Cardiac fibroblast (primary cell): ENCODE measurements around the gene HDAC4.

Source experiments
- DNase-seq, 2 donors: peaks; one replicate each; pipeline versions ENCODE4 v3.0.0 to v3.0.0-alpha.2; 2010; ENCODE audit warnings: low read depth in 2 of 2
- H3K4me3 ChIP-seq, 2 donors: replicated peaks in 1 of 2; 1 replicate in 1 of 2; 2 replicates in 1 of 2; pipeline ENCODE4 v1.5.1; 2011; ENCODE audit warnings: low read depth in 2 of 2, low read length in 2 of 2, mild to moderate bottlenecking in 2 of 2, moderate library complexity in 1 of 2
- TF ChIP-seq, protein P1 (sequence below): IDR thresholded peaks from one replicate; pipeline ENCODE4 v1.5.1; 2011; ENCODE audit warnings: low read depth, mild to moderate bottlenecking, low read length, inconsistent platforms

Gene HDAC4

DNA sequence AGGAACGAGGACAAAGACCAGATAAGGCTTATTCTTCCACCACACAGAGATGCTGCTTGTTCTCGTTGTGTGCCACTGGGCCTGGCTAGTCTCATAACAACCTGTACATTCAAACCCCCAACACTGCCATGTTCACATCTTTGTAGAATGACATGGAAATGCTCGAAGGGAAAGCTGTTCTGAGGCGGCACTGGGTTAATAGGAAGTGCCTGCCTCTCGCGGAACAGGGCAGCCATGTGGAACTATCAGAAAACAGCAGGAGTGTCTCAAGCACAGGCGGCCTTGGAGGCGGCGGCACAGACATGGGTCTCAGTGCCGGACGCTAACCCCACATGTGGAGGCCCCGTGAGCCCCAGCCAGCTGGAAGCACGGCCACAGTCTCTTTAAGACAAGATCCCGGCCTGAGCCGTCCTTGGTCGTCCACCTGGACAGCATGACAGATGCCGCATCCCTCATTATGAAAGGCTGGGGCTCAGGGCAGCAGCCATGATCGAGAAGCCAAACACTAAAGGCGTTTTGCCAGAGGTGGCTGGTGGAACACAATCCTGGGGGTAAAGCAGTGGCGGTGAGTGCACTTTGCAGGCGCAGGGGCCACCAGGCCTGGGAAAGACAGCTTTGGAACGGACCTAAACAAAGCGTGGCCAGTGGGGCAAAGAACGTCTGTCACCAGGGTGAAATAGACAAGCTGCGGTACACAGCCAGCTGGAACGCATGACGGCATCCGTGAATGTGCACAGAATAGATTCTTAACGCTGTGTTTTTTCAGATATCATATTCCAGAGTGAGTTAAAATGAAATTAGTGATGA lies 161.0 kb downstream of the HDAC4 start:
- DNase-seq: peak in 1 of 2 donors; percentile 36
- TF ChIP-seq, protein P1, sequence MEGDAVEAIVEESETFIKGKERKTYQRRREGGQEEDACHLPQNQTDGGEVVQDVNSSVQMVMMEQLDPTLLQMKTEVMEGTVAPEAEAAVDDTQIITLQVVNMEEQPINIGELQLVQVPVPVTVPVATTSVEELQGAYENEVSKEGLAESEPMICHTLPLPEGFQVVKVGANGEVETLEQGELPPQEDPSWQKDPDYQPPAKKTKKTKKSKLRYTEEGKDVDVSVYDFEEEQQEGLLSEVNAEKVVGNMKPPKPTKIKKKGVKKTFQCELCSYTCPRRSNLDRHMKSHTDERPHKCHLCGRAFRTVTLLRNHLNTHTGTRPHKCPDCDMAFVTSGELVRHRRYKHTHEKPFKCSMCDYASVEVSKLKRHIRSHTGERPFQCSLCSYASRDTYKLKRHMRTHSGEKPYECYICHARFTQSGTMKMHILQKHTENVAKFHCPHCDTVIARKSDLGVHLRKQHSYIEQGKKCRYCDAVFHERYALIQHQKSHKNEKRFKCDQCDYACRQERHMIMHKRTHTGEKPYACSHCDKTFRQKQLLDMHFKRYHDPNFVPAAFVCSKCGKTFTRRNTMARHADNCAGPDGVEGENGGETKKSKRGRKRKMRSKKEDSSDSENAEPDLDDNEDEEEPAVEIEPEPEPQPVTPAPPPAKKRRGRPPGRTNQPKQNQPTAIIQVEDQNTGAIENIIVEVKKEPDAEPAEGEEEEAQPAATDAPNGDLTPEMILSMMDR: no peak
- no peak overlapping the region for H3K4me3 ChIP-seq

DNA sequence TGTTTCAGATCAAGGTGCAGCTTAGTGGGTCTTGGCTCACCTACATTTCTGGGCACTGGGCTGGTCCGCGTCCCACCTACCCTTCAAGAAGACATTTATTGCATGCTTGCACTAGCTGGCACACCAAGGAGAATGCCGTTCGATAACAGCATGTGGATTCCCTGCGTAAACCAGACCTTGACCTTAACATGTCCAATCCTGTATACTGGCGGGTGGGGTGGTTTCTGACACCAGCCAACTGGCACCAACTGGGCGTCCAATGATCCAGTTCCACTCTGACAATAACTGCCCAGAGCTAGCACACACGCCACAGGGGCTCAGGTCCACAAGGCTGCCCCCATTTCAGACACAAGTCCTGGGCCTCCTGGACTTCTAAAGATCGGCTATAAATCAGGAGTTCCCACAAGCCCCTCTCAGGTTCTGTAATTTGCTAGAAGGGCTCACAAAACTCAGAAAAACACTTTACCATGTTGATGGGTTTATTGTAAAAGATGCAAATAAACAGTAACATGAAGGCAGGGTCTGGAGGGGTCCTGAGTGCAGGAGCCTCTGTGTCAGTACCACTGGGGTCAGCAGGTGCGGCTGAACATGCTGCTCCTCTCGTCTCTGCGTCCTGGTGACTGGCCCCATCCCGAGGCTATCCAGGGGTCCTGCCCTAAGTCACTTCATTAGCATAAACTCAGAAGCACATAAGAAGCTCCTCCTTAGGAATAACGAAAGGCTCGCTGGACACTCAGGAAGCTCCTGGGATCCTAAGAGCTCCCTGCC lies 161.8 kb downstream of the HDAC4 start:
- TF ChIP-seq, protein P1: no peak
- DNase-seq: no peak
- H3K4me3 ChIP-seq: no peak overlapping the region

DNA sequence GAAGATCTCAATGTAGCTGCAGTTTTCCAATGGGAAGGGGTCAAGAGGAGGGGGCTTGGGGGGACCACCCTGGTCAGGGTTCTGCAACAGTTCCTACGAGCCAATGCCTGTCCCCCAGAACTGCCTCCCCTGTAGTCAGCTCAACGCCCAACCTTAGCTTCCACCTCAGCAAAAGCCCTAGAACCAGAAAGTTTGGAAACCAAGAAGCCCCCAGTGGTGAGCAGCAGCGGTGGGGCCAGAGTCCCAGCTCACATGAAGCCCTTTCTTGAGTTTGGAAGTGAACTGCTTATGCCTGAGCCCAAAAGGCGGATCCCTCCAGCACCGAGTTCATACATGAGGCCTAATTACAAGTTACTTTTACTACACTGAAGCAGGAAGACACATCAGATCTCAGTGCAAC lies 162.4 kb downstream of the HDAC4 start:
- TF ChIP-seq, protein P1: no peak
- no peak overlapping the region for H3K4me3 ChIP-seq
- DNase-seq: no peak

DNA sequence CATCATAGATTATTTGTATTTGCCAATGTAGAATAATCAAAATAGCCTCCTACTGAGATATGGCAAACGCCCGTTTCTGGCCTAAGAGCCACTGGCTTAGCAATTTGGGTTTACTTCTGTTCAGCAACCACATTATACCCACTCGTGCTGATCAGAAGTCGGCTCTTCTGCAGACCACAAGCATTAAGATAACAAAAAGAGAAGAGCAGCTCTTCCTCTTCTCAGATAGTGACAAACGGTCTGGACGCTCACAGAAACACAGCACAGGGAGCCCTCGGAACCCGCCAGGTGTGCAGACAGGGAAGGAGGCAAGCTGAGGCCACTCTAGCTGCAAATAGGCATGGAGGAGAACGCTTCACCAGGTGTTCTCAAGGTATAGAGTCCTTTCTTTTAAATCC lies 164.0 kb downstream of the HDAC4 start:
- H3K4me3 ChIP-seq: no peak overlapping the region
- DNase-seq: no peak
- TF ChIP-seq, protein P1: no peak

DNA sequence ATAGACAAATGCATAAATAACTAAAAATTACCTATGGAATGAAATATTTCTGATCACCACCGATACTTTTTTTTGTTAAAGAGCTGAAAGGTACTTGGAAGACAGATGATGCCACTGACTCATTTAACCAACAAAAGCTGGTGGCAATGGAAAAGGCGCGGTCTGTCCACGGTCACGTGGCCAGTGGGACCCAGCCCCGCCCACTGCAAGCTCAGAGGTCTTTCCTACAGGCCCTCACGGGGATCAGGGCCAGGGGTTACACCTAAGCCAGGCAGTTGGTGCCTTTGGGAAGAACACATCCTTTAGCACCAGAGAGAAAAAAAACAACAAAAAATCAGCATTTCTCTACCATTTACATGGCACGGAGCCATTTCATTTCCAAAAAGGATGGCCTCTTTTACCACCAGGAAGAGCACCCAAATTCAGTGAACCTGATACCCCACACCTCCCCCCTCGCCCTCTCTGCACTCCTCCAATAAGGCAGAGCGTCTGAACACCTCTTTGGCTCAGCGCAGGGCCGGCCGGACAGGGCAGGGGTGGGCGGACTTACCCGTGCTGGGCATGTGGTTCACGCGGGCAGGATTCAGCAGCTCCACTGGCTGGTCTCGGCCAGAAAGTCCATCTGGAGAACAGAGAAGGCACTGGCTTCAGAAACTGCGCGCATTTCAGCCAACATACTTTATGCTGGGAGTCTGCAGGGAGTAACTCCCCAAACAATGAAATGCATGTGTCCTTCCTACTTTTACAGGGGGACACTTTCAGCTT lies 164.6 kb downstream of the HDAC4 start:
- TF ChIP-seq, protein P1: no peak
- H3K4me3 ChIP-seq: no peak overlapping the region
- no peak for DNase-seq

DNA sequence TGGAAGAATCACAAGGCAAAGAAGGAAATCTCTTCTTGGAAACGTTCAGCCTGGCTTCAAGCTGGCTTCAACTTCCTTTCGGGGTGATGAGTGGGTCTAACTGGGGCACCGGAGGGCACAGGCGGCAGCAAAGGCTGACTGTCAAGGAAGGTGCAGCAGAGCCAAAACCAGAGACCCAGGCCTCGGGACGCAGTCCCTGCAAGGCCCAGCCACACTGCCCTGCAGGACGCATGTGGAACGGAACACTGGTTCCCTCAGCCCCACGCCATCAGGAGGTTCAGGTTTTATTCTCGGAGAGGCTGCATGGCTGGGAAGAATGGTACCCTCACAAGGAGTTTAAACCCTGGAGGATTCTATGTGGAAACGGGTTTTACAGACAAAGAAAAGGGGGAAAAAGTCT lies 165.5 kb downstream of the HDAC4 start:
- no peak for DNase-seq
- no peak overlapping the region for H3K4me3 ChIP-seq
- TF ChIP-seq, protein P1: no peak
